GM18873 (cell line): Measurements from ENCODE around the gene TUBA4A.
A peak's percentile ranks its signal among the peaks of the same experiment; 100 is the strongest.
"Not testable (repeated sequence)": the region's sequence is repeated elsewhere in the genome, so short reads cannot be mapped to it uniquely, and the experiment has no call there.

Source experiments
- ATAC-seq: cut with Tn5 transposase; IDR thresholded peaks from one replicate; pipeline ENCODE4 v1.9.1; 2021; ENCODE audit warnings: mild to moderate bottlenecking, moderate library complexity, moderate number of reproducible peaks; ENCODE audit not compliant: unreplicated experiment, low FRiP score

TUBA4A gene

DNA sequence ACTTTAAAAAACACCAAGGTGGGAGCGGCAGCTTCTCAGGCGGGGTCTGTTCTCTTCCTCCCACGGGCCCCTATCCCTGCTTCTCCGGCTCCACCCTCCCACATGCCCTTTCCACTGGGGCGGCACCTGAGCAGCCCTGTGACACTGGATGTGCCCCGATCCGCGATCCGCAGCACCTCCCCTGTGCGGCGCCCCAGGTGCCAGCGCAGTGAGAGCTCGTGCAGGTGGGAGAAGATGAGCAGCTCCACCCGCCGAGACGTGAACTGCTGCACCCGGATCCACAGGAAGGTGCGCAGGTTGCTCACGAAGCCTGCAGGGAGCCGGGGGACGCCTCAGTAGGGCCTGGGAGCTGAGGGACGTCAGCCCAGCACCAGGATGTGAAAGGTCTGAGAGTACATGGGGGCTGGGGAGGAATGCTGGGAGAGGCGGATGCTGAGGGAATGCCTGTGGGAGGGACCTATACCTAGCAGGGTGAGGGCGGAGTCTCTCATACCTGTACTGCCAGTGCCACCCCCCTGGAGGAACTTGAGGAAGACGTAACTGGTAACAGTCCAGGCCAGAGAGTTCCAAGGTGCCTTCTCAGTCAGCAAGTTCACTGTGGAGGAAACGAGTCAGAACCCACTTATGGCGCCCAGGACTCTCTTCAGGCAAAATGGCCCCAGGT is 37.7 kb downstream of the TUBA4A start:
- ATAC-seq, result no peak

DNA sequence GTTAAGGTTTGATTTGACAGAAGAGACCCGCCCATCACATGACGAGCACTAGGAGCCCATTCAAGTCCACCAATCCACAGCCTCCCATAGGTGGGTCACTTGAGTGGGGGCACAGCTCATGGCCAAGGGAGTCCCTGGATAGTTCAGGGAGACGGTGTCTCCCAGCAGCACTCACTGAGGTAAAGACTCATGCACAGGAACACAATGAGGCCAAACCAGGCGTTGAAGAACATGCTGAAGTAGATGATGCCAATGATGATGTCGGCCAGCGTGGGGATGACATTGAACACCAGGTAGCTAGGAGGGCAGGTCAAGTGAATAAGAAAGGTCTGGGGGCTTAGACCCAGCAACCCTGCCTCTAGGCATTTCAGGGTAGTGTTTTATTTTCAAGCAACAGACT is 38.9 kb downstream of the TUBA4A start:
- ATAC-seq, result no peak

DNA sequence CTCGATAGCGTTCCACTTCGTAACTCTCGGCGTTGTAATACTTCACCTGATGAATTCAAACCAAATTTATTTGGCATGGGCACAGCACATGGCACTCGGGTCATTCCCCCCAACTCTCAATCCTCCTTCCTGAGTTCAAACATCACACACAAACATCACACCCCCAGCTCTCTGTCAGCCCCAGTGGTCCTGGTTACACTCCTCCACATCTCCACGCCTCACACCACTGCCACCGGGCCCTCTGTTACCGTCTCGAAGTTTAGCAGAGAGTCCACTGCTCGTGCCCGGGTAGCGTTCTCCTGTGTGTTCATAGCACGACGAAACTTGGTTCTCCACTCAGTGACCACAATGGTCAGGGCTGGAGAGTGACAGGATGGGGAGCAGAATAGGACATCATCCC is 39.6 kb downstream of the TUBA4A start:
- ATAC-seq, result no peak

DNA sequence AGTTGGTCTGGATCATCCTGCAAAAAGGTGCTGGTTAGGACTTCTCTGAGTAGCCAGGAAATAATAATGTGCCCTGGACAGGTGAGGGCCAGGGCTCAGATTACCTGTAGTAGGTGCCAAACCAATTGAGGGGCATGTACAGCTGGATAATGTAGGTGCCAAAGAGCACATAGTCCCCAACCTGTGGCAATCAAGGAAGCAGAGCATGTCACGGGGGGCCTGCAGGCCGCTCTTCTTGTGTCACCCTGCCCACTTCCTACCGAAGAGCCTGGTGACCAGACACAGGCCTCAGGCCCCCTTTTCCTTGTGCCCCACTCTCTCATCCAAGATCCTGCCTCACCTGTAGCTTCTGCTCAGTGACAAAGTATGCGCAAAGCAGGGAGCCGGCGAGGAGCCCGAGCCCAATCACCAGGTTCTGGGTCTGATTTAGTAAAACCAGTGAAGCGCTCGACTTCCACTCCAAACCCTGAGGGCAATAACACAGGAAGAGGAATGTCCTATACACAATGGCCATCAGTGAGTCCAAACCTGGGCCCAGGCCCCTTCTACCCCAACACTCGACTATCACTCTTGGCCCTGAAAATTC is 40.1 kb downstream of the TUBA4A start:
- ATAC-seq, result no peak

DNA sequence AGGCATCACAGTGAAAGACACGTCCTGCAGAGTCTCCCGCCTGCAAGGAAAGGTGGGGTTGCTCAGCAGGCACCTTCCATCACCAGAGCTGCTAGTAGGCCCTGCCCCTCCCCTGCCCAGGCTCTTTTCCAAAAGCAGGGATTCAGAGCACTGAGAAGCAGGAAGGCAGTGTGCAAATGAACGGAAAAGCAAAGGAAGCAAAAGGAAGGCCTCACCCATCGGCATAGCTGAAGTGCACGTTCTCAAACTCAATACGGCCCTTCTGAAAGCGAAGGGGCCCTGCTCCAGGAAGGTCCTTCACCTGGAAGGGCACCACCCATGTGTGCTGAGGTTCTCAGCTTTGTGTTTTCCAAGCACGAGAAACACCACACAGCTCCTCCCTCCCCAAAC is 40.7 kb downstream of the TUBA4A start:
- no peak for ATAC-seq

DNA sequence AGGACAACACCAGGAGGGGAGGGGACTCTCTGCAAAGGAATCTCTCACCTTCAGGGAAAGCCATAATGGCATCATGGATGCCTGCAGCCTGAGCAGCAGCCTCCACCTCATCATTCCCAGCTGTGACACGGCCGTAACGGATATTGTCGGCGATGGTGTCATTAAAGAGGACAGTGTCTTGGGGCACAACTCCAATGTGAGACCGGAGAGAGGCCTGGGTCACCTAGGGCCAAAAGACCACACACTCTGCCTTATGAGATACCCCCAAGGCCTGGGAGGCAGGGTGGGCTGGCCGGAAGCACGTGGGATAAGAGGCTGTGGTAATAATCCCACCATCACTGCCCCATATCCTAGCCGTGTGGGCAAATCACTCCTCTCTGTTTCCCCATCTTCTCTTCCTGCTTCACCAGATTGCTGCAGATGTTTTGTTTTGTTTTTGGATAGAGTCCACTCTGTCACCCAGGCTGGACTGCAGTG is 42.8 kb downstream of the TUBA4A start:
- ATAC-seq, result no peak

DNA sequence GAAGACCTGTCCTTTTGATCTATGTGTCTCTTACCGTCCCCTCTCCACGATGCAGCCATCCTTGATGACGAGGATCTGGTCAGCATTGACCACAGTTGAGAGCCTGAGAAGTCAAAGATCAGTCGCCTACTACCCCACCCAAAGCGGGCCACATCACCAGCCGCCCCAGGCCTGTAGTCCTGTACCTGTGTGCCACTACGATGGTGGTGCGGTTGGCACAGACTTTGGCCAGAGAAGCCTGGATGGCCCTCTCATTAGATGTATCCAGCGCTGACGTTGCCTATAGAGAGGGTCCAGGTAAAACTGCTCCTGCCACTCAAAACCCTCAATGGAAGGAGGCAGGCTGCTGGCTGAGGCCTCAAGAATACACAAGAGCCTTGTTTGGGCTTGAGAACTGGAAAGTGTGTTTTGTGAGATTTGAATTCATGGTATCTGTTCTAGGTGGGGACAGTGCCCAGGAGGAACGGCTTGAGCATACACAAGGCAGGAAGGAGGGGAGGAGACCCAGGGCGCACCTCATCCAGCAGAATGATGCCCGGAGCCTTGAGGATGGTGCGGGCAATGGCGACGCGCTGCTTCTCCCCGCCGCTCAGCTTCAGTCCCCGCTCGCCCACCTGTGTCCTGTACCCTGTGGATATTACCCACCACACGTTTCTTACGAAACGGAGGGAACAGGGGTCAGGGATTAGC is 43.4 kb downstream of the TUBA4A start:
- ATAC-seq, result no peak

DNA sequence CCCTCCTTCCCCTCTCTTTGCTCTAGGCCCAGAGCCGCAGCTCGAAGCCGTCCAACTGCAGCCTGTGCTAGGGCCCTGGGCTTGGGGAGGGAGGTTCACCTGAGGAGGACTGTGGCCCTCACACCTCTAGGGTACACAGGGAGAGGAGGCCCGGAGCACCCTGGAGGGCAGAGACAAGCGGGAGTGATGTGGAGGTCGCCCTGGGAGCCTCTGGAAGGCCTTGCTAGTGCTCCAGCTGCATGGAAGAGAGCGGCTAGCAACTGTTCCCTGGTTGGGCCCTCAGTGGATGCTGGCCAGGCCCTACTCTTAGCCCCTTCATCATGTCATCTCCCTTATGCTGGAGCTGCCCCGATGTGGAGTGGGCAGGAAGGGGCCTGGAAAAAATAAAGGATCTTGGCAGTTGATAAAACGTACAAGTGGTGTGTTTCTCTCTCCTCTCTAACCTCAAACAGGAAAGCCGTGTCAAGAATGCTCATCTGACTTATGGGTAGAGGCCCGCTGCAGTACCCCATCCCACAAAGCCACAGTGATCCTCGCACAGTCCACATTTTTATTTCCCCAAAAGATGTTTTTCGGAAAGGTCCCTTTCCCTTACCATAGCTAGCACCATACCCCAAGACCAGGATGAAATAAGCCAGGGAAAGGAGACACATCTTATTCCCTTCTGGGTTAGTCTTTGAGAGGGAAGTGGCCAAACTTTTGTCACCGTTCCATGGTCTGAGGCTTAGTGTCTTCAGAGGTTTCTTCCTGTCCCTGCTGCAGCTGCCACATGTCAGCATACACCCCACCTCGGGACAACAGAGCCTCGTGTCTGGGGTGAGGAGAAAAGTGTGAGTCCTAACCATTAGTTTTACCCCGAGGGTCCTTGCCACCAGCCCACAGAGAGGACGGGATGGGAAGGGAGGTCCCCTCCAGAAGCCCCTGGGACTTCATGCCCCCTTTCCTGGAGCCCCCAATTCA is 44.2 kb downstream of the TUBA4A start:
- no peak for ATAC-seq

DNA sequence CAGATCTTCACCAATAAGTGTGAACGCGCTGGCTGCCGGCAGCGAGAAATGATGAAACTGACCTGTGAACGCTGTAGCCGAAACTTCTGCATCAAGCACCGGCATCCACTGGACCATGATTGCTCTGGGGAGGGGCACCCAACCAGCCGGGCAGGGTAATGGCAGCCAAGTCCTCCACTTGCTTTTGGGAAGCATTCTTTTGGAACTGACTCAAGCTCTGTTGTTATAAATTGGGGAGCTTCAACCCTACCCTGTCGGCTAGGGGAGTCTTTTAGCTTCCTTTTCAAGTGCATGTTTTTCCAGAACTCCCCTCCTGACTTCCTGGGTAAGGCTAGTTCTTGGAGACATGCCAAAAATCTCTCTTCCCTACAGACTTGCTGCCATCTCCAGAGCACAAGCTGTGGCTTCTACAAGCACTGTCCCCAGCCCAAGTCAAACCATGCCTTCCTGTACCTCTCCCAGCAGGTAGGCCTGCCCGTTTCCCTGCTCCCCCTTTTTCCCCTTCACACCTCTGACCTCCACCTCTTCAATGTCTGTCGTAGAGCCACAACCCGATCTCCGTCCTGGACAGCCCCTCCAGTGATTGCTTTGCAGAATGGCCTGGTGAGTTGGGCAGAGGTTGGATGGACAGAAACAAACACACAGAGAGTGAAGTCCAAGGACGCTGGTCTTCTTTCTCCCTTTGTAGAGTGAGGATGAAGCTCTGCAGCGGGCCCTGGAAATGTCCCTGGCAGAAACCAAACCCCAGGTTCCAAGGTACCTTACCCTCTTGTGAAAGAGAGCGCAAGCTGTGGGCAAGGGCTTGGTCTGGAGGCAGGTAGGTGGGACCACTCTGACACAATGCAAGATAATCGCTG is 45.6 kb downstream of the TUBA4A start:
- ATAC-seq, result no peak

DNA sequence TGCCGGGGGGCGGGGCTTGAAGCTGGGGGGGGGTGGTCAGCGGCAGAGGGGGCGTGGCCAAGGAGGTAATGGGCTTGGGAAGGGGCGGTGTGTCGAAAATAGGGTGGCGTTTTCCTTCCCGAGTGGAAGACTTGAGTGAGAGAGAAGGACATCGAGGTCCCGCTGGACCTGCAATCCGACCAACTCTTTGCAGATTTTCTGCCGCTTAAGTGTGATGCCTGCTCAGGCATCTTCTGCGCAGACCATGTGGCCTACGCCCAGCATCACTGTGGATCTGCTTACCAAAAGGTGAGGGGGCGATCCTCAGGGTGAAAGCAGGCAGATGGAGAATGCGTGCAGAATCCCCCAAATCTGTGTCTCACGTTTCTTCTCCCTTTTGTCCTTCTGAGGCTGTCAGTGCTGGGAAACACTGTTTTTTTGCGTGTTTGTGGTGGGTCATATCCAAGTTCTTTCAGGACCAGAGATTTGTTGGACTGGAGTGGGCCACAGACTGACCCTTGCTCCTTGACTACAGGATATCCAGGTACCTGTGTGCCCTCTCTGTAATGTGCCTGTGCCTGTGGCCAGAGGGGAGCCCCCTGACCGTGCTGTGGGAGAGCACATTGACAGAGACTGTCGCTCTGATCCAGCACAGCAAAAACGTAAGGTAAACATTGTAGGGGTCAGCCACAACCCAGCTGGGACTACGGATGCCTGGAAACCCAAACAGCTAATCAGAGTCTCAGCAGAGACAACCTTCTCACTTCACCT is 46.4 kb downstream of the TUBA4A start:
- ATAC-seq, result no peak

DNA sequence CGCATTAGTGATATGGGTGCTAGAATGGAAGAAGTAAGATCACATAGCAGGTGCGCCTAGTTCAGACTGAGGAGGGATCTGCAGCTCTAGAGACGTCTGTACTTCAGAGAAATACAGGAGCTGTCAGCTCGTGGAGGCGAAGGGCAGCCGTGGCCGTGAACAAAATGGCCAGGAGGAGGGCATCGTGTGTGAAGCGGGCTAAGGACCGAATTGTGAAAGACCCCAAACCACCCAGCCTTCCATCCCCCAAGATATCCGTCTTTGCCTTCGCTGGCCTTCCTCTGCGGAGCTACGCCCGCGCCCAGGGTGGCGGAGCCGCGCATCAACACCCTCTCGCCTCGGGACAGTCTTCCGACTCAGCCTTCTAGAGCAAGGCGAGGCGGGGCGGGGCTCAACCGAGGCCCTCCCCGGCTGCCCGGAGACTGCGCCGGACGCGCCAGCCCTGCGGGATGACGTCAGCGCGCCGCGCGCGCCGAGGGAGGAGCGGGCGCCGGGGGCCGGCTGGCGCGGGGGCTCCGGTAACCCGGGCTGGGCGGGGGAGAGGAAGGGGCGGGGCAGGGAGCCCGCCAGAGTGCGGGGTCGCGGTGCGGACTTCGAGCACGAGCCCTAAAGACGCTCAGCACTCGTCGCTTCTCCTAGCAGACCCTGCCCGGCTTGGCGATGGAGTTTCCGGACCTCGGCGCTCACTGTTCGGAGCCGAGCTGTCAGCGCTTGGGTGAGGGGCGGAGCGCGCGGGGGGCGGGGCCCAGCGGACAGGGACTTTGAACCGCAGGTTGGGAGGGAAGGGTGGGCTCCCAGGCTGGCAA is 47.2 kb downstream of the TUBA4A start, which contains the start of gene ZFAND2B:
Gene ZFAND2B, plus strand, starts transcription at position 455 of the 806 bp plus-strand sequence. Its CDS starts 206 bp downstream, at position 661.
- ATAC-seq, result peak; percentile 94

DNA sequence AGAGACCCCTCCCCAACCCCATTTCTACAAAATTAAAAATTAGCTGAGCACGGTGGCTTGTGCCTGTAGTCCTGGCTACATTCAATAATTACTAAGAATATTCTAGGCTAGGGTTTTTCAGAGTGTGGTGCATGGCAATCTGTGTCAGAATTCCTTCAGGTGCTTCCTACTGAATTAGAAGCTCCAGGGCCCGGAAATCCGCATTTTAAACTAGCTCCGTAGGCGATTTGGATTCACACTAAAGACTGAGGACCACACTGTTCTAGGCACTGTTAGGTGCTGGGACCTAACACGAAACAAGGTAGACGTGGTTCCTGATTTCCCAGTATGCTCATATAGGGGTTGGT is 47.8 kb downstream of the TUBA4A start:
- ATAC-seq, result no peak

DNA sequence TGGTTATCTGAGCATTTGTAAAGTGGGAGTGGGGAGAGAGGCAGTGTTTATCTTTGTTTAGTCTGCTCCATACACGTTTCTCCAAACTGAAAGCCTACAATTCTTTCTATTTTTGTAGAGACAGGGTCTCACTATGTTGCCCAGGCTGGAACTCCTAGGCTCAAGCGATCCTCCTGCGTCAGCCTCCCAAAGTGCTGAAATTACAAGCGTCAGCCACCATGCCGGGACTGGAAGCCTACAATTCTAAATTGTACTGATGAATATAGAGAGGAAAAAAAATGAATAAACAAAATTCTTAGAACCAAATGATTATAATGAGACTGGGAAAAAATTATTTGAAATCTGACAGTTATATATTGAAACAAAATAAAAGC is 48.6 kb downstream of the TUBA4A start:
- ATAC-seq, result no peak

DNA sequence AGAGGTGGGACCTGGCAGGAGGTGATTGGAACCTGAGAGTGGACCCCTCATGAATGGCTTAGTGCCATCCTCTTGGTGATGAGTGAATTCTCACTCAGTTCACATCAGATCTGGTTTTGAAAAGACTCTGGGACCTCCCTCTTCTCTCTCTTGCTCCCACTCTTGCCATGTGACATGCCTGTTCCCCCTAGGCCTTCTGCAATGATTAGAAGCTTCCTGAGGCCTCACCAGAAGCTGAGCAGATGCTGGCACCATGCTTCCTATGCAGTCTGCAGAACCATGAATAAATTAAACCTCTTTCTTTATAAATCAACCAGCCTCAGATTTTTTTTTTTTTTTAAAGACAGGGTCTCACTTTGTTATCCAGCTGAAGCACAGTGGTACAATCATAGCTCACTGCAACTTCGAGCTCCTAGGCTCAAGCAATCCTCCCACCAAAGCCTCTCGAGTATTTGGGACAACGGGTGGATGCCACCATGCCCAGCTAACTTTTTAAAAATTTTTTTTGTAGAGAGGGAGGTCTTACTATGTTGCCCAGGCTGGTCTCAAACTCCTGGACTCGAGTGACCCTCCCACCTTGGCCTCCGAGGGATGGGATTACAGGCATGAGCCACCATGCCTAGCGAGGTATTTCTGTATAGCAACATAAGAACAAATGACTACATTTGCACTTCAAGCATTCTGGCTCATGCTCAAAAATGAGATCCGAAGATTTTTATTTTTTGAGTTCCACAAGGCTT is 49.1 kb downstream of the TUBA4A start:
- no peak for ATAC-seq

DNA sequence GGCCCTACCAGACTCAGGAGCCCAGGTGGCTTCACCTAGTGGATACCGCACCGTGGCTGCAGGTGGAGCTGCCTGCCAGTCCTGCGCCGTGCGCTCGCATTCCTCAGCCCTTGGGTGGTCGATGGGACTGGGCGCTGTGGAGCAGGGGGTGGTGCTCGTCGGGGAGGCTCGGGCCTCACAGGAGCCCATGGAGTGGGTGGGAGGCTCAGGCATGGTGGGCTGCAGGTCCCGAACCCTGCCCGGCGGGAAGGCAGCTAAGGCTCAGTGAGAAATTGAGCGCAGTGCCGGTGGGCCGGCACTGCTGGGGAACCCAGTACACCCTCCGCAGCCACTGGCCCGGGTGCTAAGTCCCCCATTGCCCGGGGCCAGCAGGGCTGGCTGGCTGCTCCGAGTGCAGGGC is 52.4 kb downstream of the TUBA4A start:
- not testable (repeated sequence) for ATAC-seq

DNA sequence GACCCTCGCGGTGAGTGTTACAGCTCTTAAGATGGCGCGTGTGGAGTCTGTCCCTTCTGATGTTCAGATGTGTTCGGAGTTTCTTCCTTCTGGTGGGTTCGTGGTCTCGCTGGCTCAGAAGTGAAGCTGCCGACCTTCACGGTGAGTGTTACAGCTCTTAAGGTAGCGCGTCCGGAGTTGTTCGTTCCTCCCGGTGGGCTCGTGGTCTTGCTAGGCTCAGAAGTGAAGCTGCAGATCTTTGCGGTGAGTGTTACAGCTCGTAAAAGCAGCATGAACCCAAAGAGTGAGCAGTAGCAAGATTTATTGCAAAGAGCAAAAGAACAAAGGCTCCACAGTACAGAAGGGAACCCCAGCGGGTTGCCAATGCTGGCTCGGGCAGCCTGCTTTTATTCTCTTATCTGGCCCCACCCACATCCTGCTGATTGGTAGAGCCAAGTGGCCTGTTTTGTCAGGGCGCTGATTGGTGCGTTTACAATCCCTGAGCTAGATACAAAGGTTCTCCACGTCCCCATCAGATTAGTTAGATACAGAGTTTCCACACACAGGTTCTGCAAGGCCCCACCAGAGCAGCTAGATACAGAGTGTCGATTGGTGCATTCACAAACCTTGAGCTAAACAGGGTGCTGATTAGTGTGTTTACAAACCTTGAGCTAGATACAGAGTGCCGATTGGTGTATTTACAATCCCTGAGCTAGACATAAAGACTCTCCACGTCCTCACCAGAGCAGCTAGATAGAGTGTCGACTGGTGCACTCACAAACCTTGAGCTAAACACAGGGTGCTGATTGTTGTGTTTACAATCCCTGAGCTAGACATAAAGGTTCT is 53.0 kb downstream of the TUBA4A start:
- not testable (repeated sequence) for ATAC-seq
